ENCODE results near the gene APOBR.
"Not testable (repeated sequence)": the region's sequence is repeated elsewhere in the genome, so short reads cannot be mapped to it uniquely, and the experiment has no call there.

APOBR gene

DNA sequence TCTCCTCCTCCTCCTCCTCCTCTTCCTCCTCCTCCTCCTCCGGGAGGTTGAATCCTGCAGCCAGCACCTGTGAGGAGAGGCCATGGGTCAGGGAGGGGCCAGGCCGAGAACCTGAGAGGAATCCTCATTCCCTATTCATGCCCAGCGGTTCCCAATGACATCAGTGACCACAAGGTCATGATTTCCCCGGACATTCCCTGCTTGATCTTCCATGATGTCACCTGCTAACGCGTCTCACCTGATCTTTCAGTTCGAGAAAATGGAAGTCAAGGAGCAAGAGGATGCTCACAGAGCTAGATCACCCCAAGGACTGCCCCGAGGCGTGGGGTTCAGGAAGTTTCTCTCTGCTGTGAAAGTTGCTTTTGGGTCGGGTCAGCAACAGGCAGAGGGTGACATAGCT lies 5.4 kb downstream of the APOBR start:
- DNase-seq, result no peak

GRCh38 chr16:28500476-28501180 lies 6.2 kb downstream of the APOBR start:
- not testable (repeated sequence) for DNase-seq

- DNase-seq, result no peak
Observed at GRCh38 chr16:28501258-28502232, 7.1 kb downstream of the APOBR start.

- no peak for DNase-seq
Observed at GRCh38 chr16:28502290-28502689, 7.8 kb downstream of the APOBR start.

- DNase-seq, result no peak
Observed at GRCh38 chr16:28503470-28504259, 9.2 kb downstream of the APOBR start.

- DNase-seq, result no peak
Observed at GRCh38 chr16:28504707-28505404, 10.4 kb downstream of the APOBR start.

DNA sequence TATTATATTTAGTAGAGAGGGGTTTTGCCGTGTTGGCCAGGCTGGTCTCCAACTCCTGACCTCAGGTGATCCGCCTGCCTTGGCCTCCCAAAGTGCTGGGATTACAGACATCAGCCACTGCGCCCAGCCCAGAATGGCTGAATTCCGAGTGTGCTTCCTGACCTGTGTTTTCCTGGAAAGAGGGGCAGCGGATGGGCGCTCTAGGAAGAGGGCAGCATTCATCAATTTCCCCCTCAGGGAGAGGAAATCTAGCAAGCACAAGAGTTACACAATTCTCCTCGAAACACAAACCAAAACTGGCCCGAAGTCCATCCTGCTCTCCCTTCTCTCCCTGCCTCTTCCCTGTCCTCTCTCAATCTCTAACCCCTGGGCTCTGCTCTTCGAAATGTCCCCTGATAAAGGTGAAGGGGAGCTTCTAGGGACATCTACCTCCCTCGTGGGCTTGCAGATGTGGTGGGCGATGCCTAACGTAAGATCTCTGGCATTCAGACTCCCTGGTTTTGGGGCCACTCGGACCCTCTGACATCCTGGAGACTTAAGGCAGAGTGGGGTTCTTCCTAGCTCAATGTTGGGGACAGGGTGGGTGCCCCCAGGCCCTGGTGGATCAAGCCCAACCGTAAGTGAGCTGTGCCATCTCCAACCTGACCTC lies 11.2 kb downstream of the APOBR start:
- DNase-seq, result no peak

GRCh38 chr16:28511031-28511430 lies 16.6 kb downstream of the APOBR start:
- DNase-seq, result no peak

- DNase-seq, result no peak
Observed at GRCh38 chr16:28511801-28512789, 17.7 kb downstream of the APOBR start.

GRCh38 chr16:28513484-28514181 lies 19.2 kb downstream of the APOBR start:
- no peak for DNase-seq

- no peak for DNase-seq
Observed at GRCh38 chr16:28514246-28514645, 19.8 kb downstream of the APOBR start.

- DNase-seq, result no peak
Observed at GRCh38 chr16:28520672-28521071, 26.2 kb downstream of the APOBR start.

DNA sequence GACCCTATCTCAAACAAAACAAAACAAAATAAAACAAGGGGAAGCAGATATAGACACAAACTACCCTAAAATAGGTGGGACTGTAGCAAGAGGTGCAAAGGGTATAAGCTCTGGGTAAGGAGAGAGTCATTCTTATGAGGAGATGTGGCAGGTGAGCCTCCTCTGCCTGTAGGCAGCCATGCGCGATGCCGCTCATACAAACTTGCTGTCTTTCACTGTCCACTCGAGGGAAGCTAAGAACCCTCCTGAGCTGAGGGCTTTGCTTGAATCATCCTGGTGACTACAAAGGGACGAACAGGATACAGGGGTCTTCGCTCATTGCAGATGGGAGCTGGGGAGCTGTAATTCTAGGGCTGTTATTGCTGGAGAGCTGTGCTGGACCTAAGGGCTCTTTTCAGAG lies 27.0 kb downstream of the APOBR start:
- DNase-seq, result no peak

DNA sequence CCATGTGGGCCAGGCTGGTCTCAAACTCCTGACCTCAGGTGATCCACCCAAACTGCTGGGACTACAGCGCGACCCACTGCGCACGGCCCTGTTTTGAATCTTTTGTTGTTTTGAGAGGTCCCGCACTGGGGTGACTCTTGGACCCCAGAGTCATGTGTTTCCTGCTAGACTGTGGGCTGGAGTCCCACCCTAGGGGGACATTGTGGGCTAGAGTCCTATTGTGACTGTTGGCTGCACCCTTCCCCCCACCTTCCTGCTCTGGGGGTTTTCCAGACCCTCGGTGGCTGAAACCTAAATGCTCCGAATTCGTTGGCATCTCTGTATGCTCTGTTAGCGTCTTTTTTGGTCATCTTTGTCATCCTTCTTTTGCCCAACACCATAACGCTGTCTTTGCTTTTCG lies 28.3 kb downstream of the APOBR start:
- no peak for DNase-seq

GRCh38 chr16:28524681-28525171 lies 30.3 kb downstream of the APOBR start:
- no peak for DNase-seq

DNA sequence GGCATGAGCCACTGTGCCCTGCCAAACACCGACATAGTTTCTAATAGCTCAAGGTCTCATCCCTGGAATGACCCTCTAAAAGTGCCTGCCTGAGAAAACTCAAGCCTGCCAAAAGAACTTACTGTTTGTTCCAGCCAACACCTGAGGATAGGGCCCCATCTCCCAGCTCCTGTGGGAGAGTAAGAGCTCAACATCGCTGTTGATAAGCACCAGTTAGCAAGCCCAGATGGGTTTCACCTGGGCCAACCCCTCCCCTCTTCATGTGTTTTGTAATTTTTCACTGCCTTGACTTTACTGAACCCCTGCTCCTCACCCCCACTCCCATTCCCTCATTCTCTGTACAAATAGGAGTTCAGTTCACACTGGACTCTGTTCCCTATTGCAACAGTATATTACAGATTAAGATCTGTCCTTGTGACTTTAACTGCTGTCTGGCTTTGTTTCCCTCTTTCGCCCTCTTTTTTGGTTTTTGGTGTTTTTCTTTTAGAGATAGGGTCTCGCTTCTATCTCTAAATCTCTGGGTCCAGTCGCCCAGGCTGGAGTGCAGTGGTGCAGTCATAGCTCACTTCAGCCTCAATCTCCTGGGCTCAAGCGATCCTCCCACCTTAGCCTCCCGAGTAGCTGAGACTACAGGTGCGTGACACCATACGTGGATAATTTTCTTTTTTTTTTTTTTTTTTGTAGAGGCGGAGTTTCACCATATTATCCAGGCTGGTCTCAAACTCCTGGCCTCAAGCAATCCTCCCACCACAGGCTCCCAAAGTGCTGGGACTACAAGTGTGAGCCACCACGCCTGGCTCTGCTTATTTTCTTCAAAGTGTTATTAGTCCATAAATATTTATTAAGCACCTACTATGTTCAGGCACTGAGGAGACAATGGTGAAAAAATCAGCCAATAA lies 32.0 kb downstream of the APOBR start:
- no peak for DNase-seq

GRCh38 chr16:28527100-28527785 lies 32.8 kb downstream of the APOBR start:
- DNase-seq, result not testable (repeated sequence)

- DNase-seq, result no peak
Observed at GRCh38 chr16:28527985-28528384, 33.5 kb downstream of the APOBR start.

All from NCI-H1694 (cell line).